ENCODE results near the gene KCNQ1. TPM values are rescaled to one million over a fixed set of nuclear protein-coding genes. Genes with fewer than 3 reads are reported as not detected.

The KCNQ1 gene
- total and polyA plus RNA-seq, 2 experiments from 2014 or later: 0.45 to 0.87 TPM

DNA sequence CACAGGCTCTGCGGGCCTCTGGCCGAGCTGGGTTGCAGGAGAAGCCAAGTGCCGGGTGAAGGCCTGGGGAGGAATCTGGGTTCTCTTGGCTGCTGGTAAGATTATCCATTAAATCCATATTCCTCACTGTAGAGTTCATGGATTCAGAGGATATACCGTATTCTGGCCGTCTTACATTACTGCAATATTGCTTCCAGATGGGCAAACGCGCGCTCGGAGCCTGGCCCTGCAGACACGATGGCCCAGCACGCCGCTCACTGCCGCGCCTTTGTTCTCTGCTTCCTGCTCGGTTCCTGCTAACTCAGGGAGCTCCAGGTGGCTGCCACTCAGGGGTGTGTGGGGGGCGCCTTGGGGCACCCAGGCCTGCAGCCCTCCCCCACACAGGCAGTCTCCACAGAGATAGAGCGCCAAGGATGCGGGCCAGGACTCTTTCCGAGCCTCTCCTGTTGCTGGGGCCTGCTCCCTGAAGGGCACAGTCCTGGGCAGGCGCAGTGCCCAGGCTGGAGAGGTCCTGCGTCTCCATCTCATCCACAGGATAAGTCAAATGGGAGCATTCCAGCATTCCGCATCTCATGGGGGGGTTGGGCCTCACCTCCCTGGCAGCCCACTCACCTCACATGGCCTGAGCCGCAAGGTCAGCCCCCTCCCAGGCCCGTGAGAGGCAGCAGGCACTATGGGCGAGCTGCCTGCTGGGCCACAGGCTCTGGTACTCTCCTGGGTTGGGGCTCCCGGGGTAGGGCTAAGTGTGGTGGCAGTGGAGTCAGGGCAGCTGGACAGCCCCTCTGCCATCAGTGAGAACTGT, 269.1 kb downstream of the KCNQ1 start (continued):
- TF ChIP-seq, protein P1, sequence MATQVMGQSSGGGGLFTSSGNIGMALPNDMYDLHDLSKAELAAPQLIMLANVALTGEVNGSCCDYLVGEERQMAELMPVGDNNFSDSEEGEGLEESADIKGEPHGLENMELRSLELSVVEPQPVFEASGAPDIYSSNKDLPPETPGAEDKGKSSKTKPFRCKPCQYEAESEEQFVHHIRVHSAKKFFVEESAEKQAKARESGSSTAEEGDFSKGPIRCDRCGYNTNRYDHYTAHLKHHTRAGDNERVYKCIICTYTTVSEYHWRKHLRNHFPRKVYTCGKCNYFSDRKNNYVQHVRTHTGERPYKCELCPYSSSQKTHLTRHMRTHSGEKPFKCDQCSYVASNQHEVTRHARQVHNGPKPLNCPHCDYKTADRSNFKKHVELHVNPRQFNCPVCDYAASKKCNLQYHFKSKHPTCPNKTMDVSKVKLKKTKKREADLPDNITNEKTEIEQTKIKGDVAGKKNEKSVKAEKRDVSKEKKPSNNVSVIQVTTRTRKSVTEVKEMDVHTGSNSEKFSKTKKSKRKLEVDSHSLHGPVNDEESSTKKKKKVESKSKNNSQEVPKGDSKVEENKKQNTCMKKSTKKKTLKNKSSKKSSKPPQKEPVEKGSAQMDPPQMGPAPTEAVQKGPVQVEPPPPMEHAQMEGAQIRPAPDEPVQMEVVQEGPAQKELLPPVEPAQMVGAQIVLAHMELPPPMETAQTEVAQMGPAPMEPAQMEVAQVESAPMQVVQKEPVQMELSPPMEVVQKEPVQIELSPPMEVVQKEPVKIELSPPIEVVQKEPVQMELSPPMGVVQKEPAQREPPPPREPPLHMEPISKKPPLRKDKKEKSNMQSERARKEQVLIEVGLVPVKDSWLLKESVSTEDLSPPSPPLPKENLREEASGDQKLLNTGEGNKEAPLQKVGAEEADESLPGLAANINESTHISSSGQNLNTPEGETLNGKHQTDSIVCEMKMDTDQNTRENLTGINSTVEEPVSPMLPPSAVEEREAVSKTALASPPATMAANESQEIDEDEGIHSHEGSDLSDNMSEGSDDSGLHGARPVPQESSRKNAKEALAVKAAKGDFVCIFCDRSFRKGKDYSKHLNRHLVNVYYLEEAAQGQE (IDR thresholded peaks at IDR 0.05; ENCODE audit: unreplicated experiment): no peak
- TF ChIP-seq CREB1 (CRISPR knock-in tag; IDR thresholded peaks at IDR 0.05; ENCODE audit: low read depth) (no peak), ZNF114 (CRISPR knock-in tag; IDR thresholded peaks at IDR 0.05) (no peak), EZH2 (IDR thresholded peaks at IDR 0.05; ENCODE audit: low read depth, unreplicated experiment) (no peak), STAT1 (IDR thresholded peaks at IDR 0.05; ENCODE audit: unreplicated experiment) (no peak), JUNB (IDR thresholded peaks at IDR 0.05; ENCODE audit: unreplicated experiment) (no peak), POLR2AphosphoS5 (IDR thresholded peaks at IDR 0.05; ENCODE audit: low read depth) (no peak)
- TF ChIP-seq, protein P2, sequence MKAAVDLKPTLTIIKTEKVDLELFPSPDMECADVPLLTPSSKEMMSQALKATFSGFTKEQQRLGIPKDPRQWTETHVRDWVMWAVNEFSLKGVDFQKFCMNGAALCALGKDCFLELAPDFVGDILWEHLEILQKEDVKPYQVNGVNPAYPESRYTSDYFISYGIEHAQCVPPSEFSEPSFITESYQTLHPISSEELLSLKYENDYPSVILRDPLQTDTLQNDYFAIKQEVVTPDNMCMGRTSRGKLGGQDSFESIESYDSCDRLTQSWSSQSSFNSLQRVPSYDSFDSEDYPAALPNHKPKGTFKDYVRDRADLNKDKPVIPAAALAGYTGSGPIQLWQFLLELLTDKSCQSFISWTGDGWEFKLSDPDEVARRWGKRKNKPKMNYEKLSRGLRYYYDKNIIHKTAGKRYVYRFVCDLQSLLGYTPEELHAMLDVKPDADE (IDR thresholded peaks at IDR 0.05): no peak

DNA sequence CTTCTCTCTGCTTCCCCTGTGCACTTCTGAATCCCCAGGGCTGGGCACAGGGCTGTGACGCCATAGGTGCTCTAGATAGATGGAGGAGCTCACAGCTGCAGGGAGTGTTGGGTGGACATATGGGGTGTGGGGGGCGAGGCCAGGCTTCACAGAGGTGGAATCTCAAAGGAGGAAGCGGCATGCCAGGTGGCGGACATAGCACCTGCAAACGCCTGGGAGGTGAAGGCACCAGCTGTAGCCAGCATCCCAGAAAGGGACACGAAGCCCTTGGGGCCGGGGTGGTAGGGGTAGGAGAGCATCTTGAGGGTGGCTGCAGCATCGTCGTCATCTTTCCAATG, 269.6 kb downstream of the KCNQ1 start:
- H3K27ac ChIP-seq (ENCODE audit: low read depth): no peak overlapping the region
- no peak overlapping the region for H2AFZ ChIP-seq
- DNase-seq (ENCODE audit: low spot score) (no peak), ATAC-seq (no peak)
- H3K9me3 Mint-ChIP-seq: peaks cover 15% of the 10 kb centered on the region; the same call in 2 of the 3 replicates
- peaks cover 19% of the 10 kb centered on the region for H3K4me1 Mint-ChIP-seq
- peaks cover 53% of the 10 kb centered on the region for H3K27me3 Mint-ChIP-seq (ENCODE audit: insufficient read depth, low read depth, poor library complexity)
- H3K27me3 ChIP-seq (ENCODE audit: insufficient read depth): peaks cover 79% of the 10 kb centered on the region
- no peak overlapping the region for H3K4me3 Mint-ChIP-seq
- H4K20me1 ChIP-seq (replicated peaks; ENCODE audit: insufficient read depth): no peaks in the 10 kb centered on the region
- H3K4me2 ChIP-seq: no peak overlapping the region
- H3K36me3 ChIP-seq (ENCODE audit: insufficient read depth): peaks cover 11% of the 10 kb centered on the region
- H3K9me2 ChIP-seq (ENCODE audit: insufficient read depth): no peaks in the 10 kb centered on the region
- H3K79me2 ChIP-seq (replicated peaks; ENCODE audit: insufficient read depth): no peaks in the 10 kb centered on the region
- H3K27ac Mint-ChIP-seq: no peak overlapping the region
- peaks cover 15% of the 10 kb centered on the region; the same call in 2 of the 3 replicates for H3K36me3 Mint-ChIP-seq (ENCODE audit: low read depth)
- H3K4me3 ChIP-seq: no peak overlapping the region
- peaks cover 14% of the 10 kb centered on the region for H3K4me1 ChIP-seq (ENCODE audit: insufficient read depth)
- no peaks in the 10 kb centered on the region for H3F3A ChIP-seq (replicated peaks; ENCODE audit: low read depth)
- no peak for TF ChIP-seq ZNF114 (CRISPR knock-in tag; IDR thresholded peaks at IDR 0.05)
- TF ChIP-seq ZNF331 (CRISPR knock-in tag; IDR thresholded peaks at IDR 0.05; ENCODE audit: low read depth): no peak
- TF ChIP-seq, protein P1 (IDR thresholded peaks at IDR 0.05; ENCODE audit: unreplicated experiment): no peak
- TF ChIP-seq NANOG (IDR thresholded peaks at IDR 0.05; ENCODE audit: borderline replicate concordance): no peak
- no peak for TF ChIP-seq EZH2 (IDR thresholded peaks at IDR 0.05; ENCODE audit: low read depth, unreplicated experiment)
- TF ChIP-seq JUNB (IDR thresholded peaks at IDR 0.05; ENCODE audit: unreplicated experiment): no peak

Measured in GM23338 (cell line).